ENCODE data around the gene COL24A1. TPM values are rescaled to one million over a fixed set of nuclear protein-coding genes. Genes with fewer than 3 reads are reported as not detected.
A peak's percentile ranks its signal among the peaks of the same experiment; 100 is the strongest.

Gene COL24A1
- total RNA-seq, 1 experiment from 2014 or later: 0.07 TPM

DNA sequence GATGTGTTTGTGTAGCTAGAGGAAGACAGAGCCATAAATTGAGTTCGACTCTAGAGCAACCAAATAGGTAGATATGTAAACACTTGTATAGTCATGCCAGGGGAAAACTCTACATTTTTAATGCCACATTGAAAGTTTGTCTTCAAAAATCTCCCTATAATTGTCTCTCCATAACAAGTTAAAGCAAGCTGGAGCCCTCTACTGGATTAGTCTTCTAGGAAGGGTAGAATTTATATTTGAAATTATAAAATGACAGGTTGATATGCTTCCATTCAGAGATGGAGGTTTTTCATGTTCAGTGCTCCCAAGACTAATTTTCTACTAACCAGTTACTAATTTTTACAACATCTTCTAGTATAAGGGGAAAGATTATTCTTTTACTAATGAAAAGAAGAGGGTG, 13.1 kb upstream of the COL24A1 start:
- Histone ChIP-seq H3K36me3 (ENCODE audit: low read depth, low read length) (no peaks in the 10 kb centered on the region), H2AFZ (ENCODE audit: low read length) (no peak overlapping the region), H3K4me1 (ENCODE audit: insufficient read depth, low read length) (no peaks in the 10 kb centered on the region), H3K27ac (ENCODE audit: low read length) (no peak overlapping the region), H3K9ac (ENCODE audit: low read length) (no peak overlapping the region), H3K4me3 (ENCODE audit: low read length) (no peak overlapping the region), H3K79me2 (ENCODE audit: low read length) (no peaks in the 10 kb centered on the region), H3K9me3 (ENCODE audit: low read length) (no peaks in the 10 kb centered on the region), H3F3A (ENCODE audit: low read length, unreplicated experiment) (no peaks in the 10 kb centered on the region), H3K4me2 (ENCODE audit: low read length) (no peak overlapping the region), H3K27me3 (ENCODE audit: low read length) (peaks cover 11% of the 10 kb centered on the region), H4K20me1 (ENCODE audit: low read length) (no peaks in the 10 kb centered on the region), H3K9me2 (replicated peaks; ENCODE audit: low read length) (no peaks in the 10 kb centered on the region)
- no peak for TF ChIP-seq EZH2 (IDR thresholded peaks at IDR 0.05; ENCODE audit: low read length, unreplicated experiment)
- TF ChIP-seq, protein P1, sequence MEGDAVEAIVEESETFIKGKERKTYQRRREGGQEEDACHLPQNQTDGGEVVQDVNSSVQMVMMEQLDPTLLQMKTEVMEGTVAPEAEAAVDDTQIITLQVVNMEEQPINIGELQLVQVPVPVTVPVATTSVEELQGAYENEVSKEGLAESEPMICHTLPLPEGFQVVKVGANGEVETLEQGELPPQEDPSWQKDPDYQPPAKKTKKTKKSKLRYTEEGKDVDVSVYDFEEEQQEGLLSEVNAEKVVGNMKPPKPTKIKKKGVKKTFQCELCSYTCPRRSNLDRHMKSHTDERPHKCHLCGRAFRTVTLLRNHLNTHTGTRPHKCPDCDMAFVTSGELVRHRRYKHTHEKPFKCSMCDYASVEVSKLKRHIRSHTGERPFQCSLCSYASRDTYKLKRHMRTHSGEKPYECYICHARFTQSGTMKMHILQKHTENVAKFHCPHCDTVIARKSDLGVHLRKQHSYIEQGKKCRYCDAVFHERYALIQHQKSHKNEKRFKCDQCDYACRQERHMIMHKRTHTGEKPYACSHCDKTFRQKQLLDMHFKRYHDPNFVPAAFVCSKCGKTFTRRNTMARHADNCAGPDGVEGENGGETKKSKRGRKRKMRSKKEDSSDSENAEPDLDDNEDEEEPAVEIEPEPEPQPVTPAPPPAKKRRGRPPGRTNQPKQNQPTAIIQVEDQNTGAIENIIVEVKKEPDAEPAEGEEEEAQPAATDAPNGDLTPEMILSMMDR (conservative IDR thresholded peaks at IDR 0.05; ENCODE audit: low read depth, low read length): peak; percentile 43; the same call in 1 of the 2 replicates
- DNase-seq (peak; percentile 30), ATAC-seq (peak; percentile 22; the same call in 1 of the 2 replicates)
- CTCF ChIA-PET: interaction anchor here (0.6 kb wide), 1 partner anchor 282 kb away, joined by 4 read pairs; no protein-coding TSS in a partner anchor
- no TSS peak for BruUV-seq (replicated peaks)
- intact Hi-C loops (cut with micrococcal nuclease): no loop called here
- POLR2A ChIA-PET (ENCODE audit: unreplicated experiment): no interaction called here

DNA sequence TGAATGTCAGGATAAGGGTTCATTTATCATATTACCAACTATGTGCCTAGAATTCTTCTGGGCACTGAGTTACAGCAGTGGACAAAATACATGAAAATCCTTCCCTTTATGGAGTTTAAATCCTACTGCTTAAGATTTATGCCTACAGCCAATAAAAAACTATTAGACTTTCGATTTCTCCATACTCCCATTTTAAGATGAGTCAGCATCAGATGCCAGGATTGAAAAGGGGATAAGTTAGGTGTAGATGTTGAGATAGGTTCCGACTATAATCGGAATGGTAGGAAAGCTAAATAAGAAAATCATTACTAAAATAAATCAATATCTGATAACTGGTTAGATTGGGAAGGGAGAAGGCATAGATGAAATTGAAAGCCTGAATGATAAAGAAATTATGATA, 3.2 kb upstream of the COL24A1 start:
- no peaks in the 10 kb centered on the region for H3K79me2 ChIP-seq (ENCODE audit: low read length)
- no peak for TF ChIP-seq EZH2phosphoT487 (IDR thresholded peaks at IDR 0.05; ENCODE audit: borderline replicate concordance, low read length)
- TF ChIP-seq, protein P1 (conservative IDR thresholded peaks at IDR 0.05; ENCODE audit: low read depth, low read length): no peak
- no peak for TF ChIP-seq EZH2 (IDR thresholded peaks at IDR 0.05; ENCODE audit: low read length, unreplicated experiment)
- ATAC-seq: no peak
- BruUV-seq (replicated peaks): no TSS peak
- DNase-seq: no peak
- no peak overlapping the region for H3K4me2 ChIP-seq (ENCODE audit: low read length)
- no peak overlapping the region for H3K27ac ChIP-seq (ENCODE audit: low read length)
- intact Hi-C loops (cut with micrococcal nuclease): no loop called here
- no peaks in the 10 kb centered on the region for H4K20me1 ChIP-seq (ENCODE audit: low read length)
- H3K4me3 ChIP-seq (ENCODE audit: low read length): no peak overlapping the region
- H2AFZ ChIP-seq (ENCODE audit: low read length): no peak overlapping the region
- H3K9me3 ChIP-seq (ENCODE audit: low read length): no peaks in the 10 kb centered on the region
- peaks cover 42% of the 10 kb centered on the region for H3K27me3 ChIP-seq (ENCODE audit: low read length)
- peaks cover 11% of the 10 kb centered on the region for H3K4me1 ChIP-seq (ENCODE audit: insufficient read depth, low read length)
- no peaks in the 10 kb centered on the region for H3F3A ChIP-seq (ENCODE audit: low read length, unreplicated experiment)
- ChIA-PET CTCF (no interaction called here), POLR2A (ENCODE audit: unreplicated experiment) (no interaction called here)
- H3K9me2 ChIP-seq (replicated peaks; ENCODE audit: low read length): no peaks in the 10 kb centered on the region
- no peaks in the 10 kb centered on the region for H3K36me3 ChIP-seq (ENCODE audit: low read depth, low read length)
- no peak overlapping the region for H3K9ac ChIP-seq (ENCODE audit: low read length)

DNA sequence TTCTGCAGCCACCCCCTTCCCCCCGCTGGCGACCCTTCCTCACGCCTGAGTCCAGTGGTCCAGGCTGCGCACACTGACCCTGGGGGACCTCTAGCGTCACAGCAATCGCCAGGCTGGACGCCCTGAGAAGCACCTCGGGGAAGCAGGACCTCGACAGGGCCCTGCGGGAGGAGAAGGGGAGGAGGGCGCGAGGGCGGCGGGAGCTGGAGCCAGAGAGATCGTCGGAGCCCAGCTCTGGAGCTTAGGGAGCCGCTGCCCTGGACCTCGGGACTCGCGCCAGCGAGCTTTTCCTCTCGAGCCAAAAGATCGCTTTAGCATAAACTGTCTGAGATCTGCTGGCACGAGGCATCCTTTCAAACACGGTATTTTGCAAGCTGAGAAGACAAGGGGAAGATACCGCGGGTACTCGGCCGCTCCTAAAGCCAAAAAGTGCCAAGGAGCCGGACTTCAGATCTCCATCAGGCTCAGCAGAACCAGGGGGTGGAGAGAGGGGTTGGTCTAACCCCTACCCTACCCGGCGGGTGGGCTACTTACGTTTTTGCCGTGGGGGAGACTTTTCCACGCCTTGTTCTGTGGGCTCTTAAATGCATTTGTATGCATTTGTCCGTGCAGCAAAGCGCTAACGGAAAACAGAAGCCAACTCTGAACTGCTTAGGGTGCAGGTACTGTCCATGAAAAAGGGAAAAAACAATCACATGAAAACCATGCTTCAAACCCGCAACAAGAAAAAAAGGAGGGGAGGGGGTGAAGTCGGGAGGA, 586 bp downstream of the COL24A1 start:
- no TSS peak for BruUV-seq (replicated peaks)
- DNase-seq (no peak), ATAC-seq (peak; percentile 46)
- H2AFZ ChIP-seq (ENCODE audit: low read length): peak overlapping the region; percentile 58
- intact Hi-C loops (cut with micrococcal nuclease): no loop called here
- no peaks in the 10 kb centered on the region for H3K79me2 ChIP-seq (ENCODE audit: low read length)
- H3K36me3 ChIP-seq (ENCODE audit: low read depth, low read length): no peaks in the 10 kb centered on the region
- H3K9ac ChIP-seq (ENCODE audit: low read length): no peak overlapping the region
- peak overlapping the region; percentile 87 for H3K4me2 ChIP-seq (ENCODE audit: low read length)
- ChIA-PET POLR2A (ENCODE audit: unreplicated experiment) (no interaction called here), CTCF (no interaction called here)
- TF ChIP-seq EZH2 (IDR thresholded peaks at IDR 0.05; ENCODE audit: low read length, unreplicated experiment) (peak; percentile 66), EZH2phosphoT487 (IDR thresholded peaks at IDR 0.05; ENCODE audit: borderline replicate concordance, low read length) (no peak)
- TF ChIP-seq, protein P1 (conservative IDR thresholded peaks at IDR 0.05; ENCODE audit: low read depth, low read length): no peak
- no peaks in the 10 kb centered on the region for H3K9me2 ChIP-seq (replicated peaks; ENCODE audit: low read length)
- peaks cover 65% of the 10 kb centered on the region for H3K27me3 ChIP-seq (ENCODE audit: low read length)
- H3K4me1 ChIP-seq (ENCODE audit: insufficient read depth, low read length): peaks cover 11% of the 10 kb centered on the region
- no peaks in the 10 kb centered on the region for H3K9me3 ChIP-seq (ENCODE audit: low read length)
- no peak overlapping the region for H3K27ac ChIP-seq (ENCODE audit: low read length)
- peak overlapping the region; percentile 54 for H3K4me3 ChIP-seq (ENCODE audit: low read length)
- no peaks in the 10 kb centered on the region for H4K20me1 ChIP-seq (ENCODE audit: low read length)
- no peaks in the 10 kb centered on the region for H3F3A ChIP-seq (ENCODE audit: low read length, unreplicated experiment)
